ENCODE measurements around the gene GSK3A.

GSK3A gene

GRCh38 chr19:42226886-42227285, 15.5 kb downstream of the GSK3A start:
- DNase-seq (ENCODE audit: low read depth in 2 of 2) = no peak

GRCh38 chr19:42225718-42226292, 16.6 kb downstream of the GSK3A start:
- no peak for DNase-seq (ENCODE audit: low read depth in 2 of 2)

- DNase-seq (ENCODE audit: low read depth in 2 of 2) = no peak
Observed at GRCh38 chr19:42224940-42225717, 17.3 kb downstream of the GSK3A start.

- no peak for DNase-seq (ENCODE audit: low read depth in 2 of 2)
Observed at GRCh38 chr19:42220751-42221097, 21.7 kb downstream of the GSK3A start.

- DNase-seq (ENCODE audit: low read depth in 2 of 2) = peak; percentile 91 to 94
Observed at GRCh38 chr19:42219812-42220750, 22.3 kb downstream of the GSK3A start, which contains the start of gene ZNF526. Gene ZNF526, plus strand, starts transcription at chr19:42220312. Its CDS starts 4,092 bp downstream, at chr19:42224404.

- DNase-seq (ENCODE audit: low read depth in 2 of 2) = peak; percentile 100
Observed at GRCh38 chr19:42217520-42218437, 24.6 kb downstream of the GSK3A start, which contains the start of gene DEDD2. Gene DEDD2, minus strand, starts transcription at chr19:42217677. Its CDS starts 670 bp downstream, at chr19:42217007.

GRCh38 chr19:42216653-42217519, 25.5 kb downstream of the GSK3A start:
- DNase-seq (ENCODE audit: low read depth in 2 of 2) = no peak

GRCh38 chr19:42214810-42215485, 27.5 kb downstream of the GSK3A start:
- no peak for DNase-seq (ENCODE audit: low read depth in 2 of 2)

- no peak for DNase-seq (ENCODE audit: low read depth in 2 of 2)
Observed at GRCh38 chr19:42212886-42213285, 29.5 kb downstream of the GSK3A start.

- DNase-seq (ENCODE audit: low read depth in 2 of 2) = no peak
Observed at GRCh38 chr19:42208612-42209011, 33.8 kb downstream of the GSK3A start.

- DNase-seq (ENCODE audit: low read depth in 2 of 2) = no peak
Observed at GRCh38 chr19:42207767-42208271, 34.6 kb downstream of the GSK3A start.

GRCh38 chr19:42206871-42207755, 35.3 kb downstream of the GSK3A start:
- DNase-seq (ENCODE audit: low read depth in 2 of 2) = no peak

GRCh38 chr19:42204664-42205063, 37.7 kb downstream of the GSK3A start:
- DNase-seq (ENCODE audit: low read depth in 2 of 2) = no peak

- no peak for DNase-seq (ENCODE audit: low read depth in 2 of 2)
Observed at GRCh38 chr19:42203700-42204099, 38.7 kb downstream of the GSK3A start.

GRCh38 chr19:42202290-42202880, 40.0 kb downstream of the GSK3A start:
- DNase-seq (ENCODE audit: low read depth in 2 of 2) = no peak

GRCh38 chr19:42201489-42202289, 40.7 kb downstream of the GSK3A start:
- DNase-seq (ENCODE audit: low read depth in 2 of 2) = no peak

GRCh38 chr19:42200116-42200715, 42.2 kb downstream of the GSK3A start:
- no peak for DNase-seq (ENCODE audit: low read depth in 2 of 2)

Measured in stimulated activated CD8-positive, alpha-beta memory T cell treated with anti-CD3 and anti-CD28 coated beads, Interleukin-7, amount 100 ng/mL, for 1 hour (primary cell).